Parathyroid adenoma (tissue), 2 donors: ENCODE measurements around the gene ADM2.

Source experiments
- H2AFZ ChIP-seq: fragments of 300-600 bp; sonication (generic); one replicate; pipeline ENCODE4 v1.7.0; 2017; ENCODE audit warnings: antibody characterized with exemption, mild to moderate bottlenecking
- H3K27ac ChIP-seq: fragments of 300-600 bp; sonication (generic); one replicate; pipeline ENCODE4 v1.7.0; 2017
- H3K27me3 ChIP-seq: fragments of 300-600 bp; sonication (generic); one replicate; pipeline ENCODE4 v1.7.0; 2017; ENCODE audit warnings: low read length; ENCODE audit not compliant: control insufficient read depth, insufficient read depth
- H3K36me3 ChIP-seq: fragments of 300-600 bp; sonication (generic); one replicate; pipeline ENCODE4 v1.7.0; 2017; ENCODE audit warnings: low read length; ENCODE audit not compliant: control insufficient read depth, insufficient read depth
- H3K4me1 ChIP-seq: fragments of 300-600 bp; sonication (generic); one replicate; pipeline ENCODE4 v1.7.0; 2017; ENCODE audit warnings: control low read depth
- H3K4me2 ChIP-seq: fragments of 300-600 bp; sonication (generic); one replicate; pipeline ENCODE4 v1.7.0; 2017; ENCODE audit warnings: low read length
- H3K4me3 ChIP-seq: fragments of 300-600 bp; sonication (generic); one replicate; pipeline ENCODE4 v1.7.0; 2017; ENCODE audit warnings: low read depth, low read length
- H3K79me2 ChIP-seq: fragments of 300-600 bp; sonication (generic); one replicate; pipeline ENCODE4 v1.7.0; 2017; ENCODE audit warnings: control low read depth
- H3K9ac ChIP-seq: fragments of 300-600 bp; sonication (generic); one replicate; pipeline ENCODE4 v1.7.0; 2017; ENCODE audit warnings: mild to moderate bottlenecking
- H3K9me3 ChIP-seq: fragments of 300-600 bp; sonication (generic); one replicate; pipeline ENCODE4 v1.7.0; 2017; ENCODE audit warnings: low read length; ENCODE audit not compliant: control insufficient read depth
- TF ChIP-seq, protein P1 (sequence below): fragments of 300-600 bp; sonication (generic); IDR thresholded peaks from one replicate; pipeline ENCODE4 v1.7.0; 2017; ENCODE audit warnings: antibody characterized with exemption, mild to moderate bottlenecking
- donor health status: primary hyperparathyroidism.

ADM2 gene

DNA sequence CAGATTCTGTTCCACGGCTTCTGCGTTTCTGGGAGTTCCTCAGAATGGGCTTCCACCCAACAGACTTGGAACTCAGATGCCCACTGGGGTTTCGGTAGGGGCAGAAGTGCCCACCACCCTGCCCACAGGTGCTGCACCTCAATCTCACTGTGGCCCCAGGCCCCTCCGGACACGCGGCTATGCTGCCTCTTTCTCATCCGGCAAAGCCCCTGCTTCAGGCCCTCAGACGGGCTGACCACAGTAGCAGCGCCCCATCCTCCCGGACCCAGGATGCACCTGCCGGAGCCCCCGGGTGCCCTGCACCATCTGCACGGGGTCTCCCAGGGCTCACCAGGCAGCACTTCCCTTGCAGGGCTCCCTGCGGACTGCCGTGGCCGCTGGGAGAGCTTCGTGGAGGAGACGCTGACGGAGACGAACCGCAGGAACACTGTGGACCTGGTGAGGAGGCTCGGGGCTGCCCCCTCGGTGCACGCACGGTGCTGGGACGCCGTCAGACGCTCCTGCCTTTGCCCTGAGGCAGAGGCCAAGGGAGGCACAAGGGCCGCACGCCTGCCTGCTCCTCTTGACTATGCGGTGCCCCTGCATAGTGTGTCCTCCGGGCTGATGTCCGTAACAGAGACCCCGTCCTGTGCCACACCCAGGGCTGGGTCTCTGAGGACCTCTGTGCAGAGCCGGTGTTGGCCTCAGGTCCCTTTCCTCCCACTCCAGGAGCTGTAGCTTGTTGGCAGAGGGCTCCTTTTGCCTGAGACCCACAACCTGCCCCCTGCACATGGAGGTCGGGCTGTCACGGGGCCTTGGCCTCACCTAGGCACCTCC, 45.1 kb upstream of the ADM2 start:
- H2AFZ ChIP-seq: no peak overlapping the region
- no peaks in the 10 kb centered on the region for H3K4me1 ChIP-seq
- no peaks in the 10 kb centered on the region for H3K36me3 ChIP-seq
- no peak overlapping the region for H3K4me2 ChIP-seq
- no peaks in the 10 kb centered on the region for H3K79me2 ChIP-seq
- TF ChIP-seq, protein P1, sequence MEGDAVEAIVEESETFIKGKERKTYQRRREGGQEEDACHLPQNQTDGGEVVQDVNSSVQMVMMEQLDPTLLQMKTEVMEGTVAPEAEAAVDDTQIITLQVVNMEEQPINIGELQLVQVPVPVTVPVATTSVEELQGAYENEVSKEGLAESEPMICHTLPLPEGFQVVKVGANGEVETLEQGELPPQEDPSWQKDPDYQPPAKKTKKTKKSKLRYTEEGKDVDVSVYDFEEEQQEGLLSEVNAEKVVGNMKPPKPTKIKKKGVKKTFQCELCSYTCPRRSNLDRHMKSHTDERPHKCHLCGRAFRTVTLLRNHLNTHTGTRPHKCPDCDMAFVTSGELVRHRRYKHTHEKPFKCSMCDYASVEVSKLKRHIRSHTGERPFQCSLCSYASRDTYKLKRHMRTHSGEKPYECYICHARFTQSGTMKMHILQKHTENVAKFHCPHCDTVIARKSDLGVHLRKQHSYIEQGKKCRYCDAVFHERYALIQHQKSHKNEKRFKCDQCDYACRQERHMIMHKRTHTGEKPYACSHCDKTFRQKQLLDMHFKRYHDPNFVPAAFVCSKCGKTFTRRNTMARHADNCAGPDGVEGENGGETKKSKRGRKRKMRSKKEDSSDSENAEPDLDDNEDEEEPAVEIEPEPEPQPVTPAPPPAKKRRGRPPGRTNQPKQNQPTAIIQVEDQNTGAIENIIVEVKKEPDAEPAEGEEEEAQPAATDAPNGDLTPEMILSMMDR: no peak
- no peaks in the 10 kb centered on the region for H3K27me3 ChIP-seq
- no peak overlapping the region for H3K27ac ChIP-seq
- H3K9ac ChIP-seq: no peak overlapping the region
- H3K4me3 ChIP-seq: no peak overlapping the region
- no peaks in the 10 kb centered on the region for H3K9me3 ChIP-seq

DNA sequence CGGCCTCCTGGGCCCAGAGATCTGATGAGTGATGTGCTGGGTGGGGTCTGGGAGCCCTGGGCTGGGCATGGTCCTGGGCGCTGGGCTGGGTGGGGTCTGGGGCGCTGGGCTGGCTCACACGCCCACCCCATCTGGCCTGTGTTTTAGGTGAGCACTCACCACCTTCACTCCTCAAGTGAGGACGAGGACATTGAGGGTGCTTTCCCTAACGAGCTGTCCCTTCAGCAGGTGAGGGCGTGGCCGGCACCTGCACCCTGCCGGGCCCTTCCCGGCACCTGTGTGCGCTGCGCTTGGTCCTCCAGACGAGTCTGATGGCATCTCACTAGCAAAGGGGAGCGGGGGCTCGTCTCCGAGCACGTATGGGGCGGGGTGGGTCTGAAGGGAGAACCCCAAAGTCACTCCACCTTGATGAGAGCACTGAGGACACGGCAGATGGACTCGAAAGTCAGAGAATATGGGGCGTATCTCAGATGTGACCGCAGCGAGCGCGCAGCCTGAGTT, 44.5 kb upstream of the ADM2 start:
- no peaks in the 10 kb centered on the region for H3K79me2 ChIP-seq
- TF ChIP-seq, protein P1: no peak
- H3K27ac ChIP-seq: no peak overlapping the region
- no peak overlapping the region for H3K4me3 ChIP-seq
- no peak overlapping the region for H3K9ac ChIP-seq
- H3K4me1 ChIP-seq: no peaks in the 10 kb centered on the region
- H2AFZ ChIP-seq: no peak overlapping the region
- no peaks in the 10 kb centered on the region for H3K36me3 ChIP-seq
- H3K27me3 ChIP-seq: no peaks in the 10 kb centered on the region
- no peak overlapping the region for H3K4me2 ChIP-seq
- H3K9me3 ChIP-seq: no peaks in the 10 kb centered on the region

DNA sequence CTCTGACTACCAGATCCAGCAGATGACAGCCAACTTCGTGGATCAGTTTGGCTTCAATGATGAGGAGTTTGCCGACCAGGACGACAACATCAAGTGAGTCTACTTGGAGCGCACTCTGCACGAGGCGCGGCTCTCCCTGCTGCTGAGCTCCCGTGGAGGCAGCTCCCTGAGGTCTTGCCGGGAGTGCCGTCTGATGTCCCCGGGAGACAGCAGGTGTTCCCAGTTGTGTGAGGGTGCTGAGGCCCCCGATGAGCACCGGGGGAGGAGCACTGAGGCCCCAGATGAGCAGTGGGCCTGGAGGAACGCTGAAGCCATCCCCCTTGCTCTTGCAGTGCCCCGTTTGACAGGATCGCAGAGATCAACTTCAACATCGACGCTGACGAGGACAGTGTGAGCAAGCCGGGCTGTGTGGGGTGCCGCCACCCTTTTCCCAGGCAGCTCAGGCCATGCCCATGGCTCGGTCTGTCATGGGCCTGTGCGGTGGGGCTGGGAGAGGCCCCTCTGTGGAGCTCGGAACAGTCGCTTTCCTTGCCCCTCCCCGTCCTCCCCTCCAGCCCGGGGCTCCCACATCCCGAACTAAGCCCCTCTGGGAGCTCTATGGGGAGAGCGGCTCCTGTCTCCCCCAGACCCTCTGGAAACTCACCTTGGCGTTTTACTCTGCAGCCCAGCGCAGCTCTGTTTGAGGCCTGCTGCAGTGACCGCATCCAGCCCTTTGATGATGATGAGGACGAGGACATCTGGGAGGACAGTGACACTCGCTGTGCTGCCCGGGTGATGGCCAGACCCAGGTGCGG, 43.6 kb upstream of the ADM2 start:
- Histone ChIP-seq H3K4me2 (no peak overlapping the region), H3K27ac (no peak overlapping the region), H2AFZ (no peak overlapping the region), H3K79me2 (no peaks in the 10 kb centered on the region), H3K9me3 (no peaks in the 10 kb centered on the region), H3K9ac (no peak overlapping the region), H3K27me3 (no peaks in the 10 kb centered on the region), H3K4me1 (no peaks in the 10 kb centered on the region), H3K4me3 (no peak overlapping the region), H3K36me3 (no peaks in the 10 kb centered on the region)
- TF ChIP-seq, protein P1: no peak

DNA sequence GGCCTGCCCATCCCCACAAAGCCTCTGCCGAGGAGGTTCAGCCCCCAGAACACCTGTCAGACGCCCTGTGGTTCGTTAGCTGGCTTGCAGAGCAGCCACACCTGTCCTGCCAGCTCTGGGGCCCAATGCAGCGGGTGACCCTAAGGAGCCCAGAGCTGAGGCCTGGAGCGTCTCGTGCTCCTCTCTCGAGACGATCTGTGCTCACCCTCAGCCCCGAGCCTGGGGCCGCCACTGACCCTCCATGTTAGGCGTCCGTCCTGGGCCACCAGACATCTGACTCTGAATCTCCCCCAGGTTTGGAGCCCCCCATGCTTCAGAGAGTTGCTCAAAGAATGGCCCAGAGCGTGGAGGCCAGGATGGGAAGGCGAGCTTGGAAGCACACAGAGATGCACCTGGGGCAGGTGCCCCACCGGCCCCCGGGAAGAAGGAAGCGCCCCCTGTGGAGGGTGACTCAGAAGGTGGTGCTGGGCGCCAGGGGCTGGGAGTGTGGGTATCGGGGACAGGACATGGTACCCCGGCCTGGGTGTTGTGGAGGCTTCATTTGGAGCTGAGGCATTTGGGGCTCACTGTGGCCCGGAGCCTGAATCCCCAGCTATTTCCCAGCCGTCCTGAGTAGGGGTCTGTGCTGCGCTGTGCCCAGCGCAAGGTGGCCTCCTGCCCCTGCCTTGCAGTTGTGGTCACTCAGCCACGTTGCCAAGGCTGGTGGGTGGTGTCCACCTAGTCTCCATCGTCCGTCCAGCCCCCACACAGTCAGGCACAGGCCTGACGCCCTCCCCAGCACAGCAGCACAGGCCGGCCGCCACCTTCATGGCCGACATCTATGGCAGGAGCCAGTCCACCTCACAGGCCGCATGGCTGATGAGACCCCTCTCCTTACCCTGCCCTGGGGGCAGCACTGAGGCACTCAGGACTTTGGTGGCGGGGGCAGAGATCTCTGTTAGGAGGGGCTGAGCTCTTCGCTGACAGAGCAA, 42.8 kb upstream of the ADM2 start:
- no peaks in the 10 kb centered on the region for H3K4me1 ChIP-seq
- no peak overlapping the region for H3K4me2 ChIP-seq
- no peak overlapping the region for H3K27ac ChIP-seq
- H3K9ac ChIP-seq: no peak overlapping the region
- H3K79me2 ChIP-seq: no peaks in the 10 kb centered on the region
- TF ChIP-seq, protein P1: no peak
- no peak overlapping the region for H3K4me3 ChIP-seq
- no peaks in the 10 kb centered on the region for H3K36me3 ChIP-seq
- H3K9me3 ChIP-seq: no peaks in the 10 kb centered on the region
- H3K27me3 ChIP-seq: no peaks in the 10 kb centered on the region
- H2AFZ ChIP-seq: no peak overlapping the region
